WTC11 (cell line): ENCODE data around the gene INO80E.

Experiments
- CREB1 ChIP-seq: sonication (generic); formaldehyde crosslinking; IDR thresholded peaks from 2 replicates; pipeline ENCODE4 v1.8.0; 2023; ENCODE audit warnings: mild to moderate bottlenecking, missing genetic modification reagents
- ETV6 ChIP-seq: sonication (generic); formaldehyde crosslinking; IDR thresholded peaks from 2 replicates; pipeline ENCODE4 v1.8.1; 2022; ENCODE audit warnings: mild to moderate bottlenecking, missing genetic modification reagents
- FOXJ3 ChIP-seq: sonication (generic); formaldehyde crosslinking; IDR thresholded peaks from 2 replicates; pipeline ENCODE4 v1.9.0; 2021; ENCODE audit warnings: missing genetic modification reagents, mild to moderate bottlenecking, borderline replicate concordance
- IRF2 ChIP-seq: sonication (generic); formaldehyde crosslinking; IDR thresholded peaks from 2 replicates; pipeline ENCODE4 v1.8.0; 2022; ENCODE audit warnings: low read depth, missing genetic modification reagents, borderline replicate concordance
- MXD4 ChIP-seq: fragments of 250-450 bp; sonication (Bioruptor Pico); IDR thresholded peaks from 2 replicates; pipeline ENCODE4 v1.8.0; 2021; ENCODE audit warnings: mild to moderate bottlenecking, moderate library complexity, borderline replicate concordance
- NFATC4 ChIP-seq: fragments of 250-450 bp; sonication (Bioruptor Pico); IDR thresholded peaks from 2 replicates; pipeline ENCODE4 v1.9.0; 2021; ENCODE audit warnings: mild to moderate bottlenecking
- NR1H2 ChIP-seq: sonication (generic); formaldehyde crosslinking; IDR thresholded peaks from 2 replicates; pipeline ENCODE4 v1.9.0; 2021; ENCODE audit warnings: mild to moderate bottlenecking, moderate library complexity, missing genetic modification reagents
- RORB ChIP-seq: fragments of 250-450 bp; sonication (Bioruptor Pico); IDR thresholded peaks from 2 replicates; pipeline ENCODE4 v1.9.0; 2021; ENCODE audit warnings: mild to moderate bottlenecking
- ZNF232 ChIP-seq: sonication (generic); formaldehyde crosslinking; IDR thresholded peaks from 2 replicates; pipeline ENCODE4 v1.8.0; 2022; ENCODE audit warnings: mild to moderate bottlenecking, missing genetic modification reagents
- TF ChIP-seq, protein P1 (sequence below): fragments of 250-450 bp; sonication (Bioruptor Pico); IDR thresholded peaks from 2 replicates; pipeline ENCODE4 v2.1.2; 2022; ENCODE audit warnings: mild to moderate bottlenecking, moderate library complexity
- TF ChIP-seq, protein P2 (sequence below): sonication (generic); formaldehyde crosslinking; IDR thresholded peaks from 2 replicates; pipeline ENCODE4 v1.8.1; 2022; ENCODE audit warnings: missing genetic modification reagents, borderline replicate concordance
- TF ChIP-seq, protein P3 (sequence below): fragments of 200-600 bp; IDR thresholded peaks from 2 replicates; pipeline ENCODE4 v1.8.0; 2022; ENCODE audit warnings: antibody characterized with exemption
- TF ChIP-seq, protein P4 (sequence below): sonication (generic); formaldehyde crosslinking; conservative IDR thresholded peaks from 2 replicates; pipeline ENCODE4 v1.8.1; 2022; ENCODE audit warnings: mild to moderate bottlenecking, missing genetic modification reagents
- TF ChIP-seq, protein P5 (sequence below): sonication (generic); formaldehyde crosslinking; IDR thresholded peaks from 2 replicates; pipeline ENCODE4 v1.8.0; 2022; ENCODE audit warnings: mild to moderate bottlenecking, missing genetic modification reagents

DNA sequence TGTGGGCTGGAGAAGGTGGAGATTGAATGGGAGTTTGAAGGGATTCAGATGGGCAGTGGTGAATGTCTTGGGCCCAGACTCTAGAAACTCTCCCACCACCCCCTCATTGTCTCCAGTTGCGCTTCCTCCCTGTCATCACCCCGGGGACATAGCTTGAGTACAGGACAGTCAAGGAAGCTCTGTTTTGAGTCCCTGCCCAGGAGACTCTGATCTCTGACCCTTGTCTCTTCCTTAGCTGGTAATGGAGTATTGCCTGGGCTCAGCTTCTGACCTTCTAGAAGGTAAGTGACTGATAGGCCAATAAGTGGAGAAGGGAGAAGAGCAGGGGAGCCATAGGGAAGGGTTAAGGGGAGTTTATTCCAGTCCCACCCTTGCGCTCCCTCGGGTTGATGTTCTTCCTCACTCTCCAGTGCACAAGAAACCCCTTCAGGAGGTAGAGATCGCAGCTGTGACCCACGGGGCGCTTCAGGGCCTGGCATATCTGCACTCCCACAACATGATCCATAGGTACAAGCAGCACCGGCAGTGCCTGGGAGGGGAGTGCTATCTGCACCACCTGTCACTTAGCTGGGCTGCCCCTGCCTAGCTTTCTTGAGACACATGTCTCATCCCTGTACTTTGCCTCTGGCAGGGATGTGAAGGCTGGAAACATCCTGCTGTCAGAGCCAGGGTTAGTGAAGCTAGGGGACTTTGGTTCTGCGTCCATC, 17.3 kb upstream of the INO80E start:
- TF ChIP-seq NFATC4 (CRISPR knock-in tag) (no peak), NR1H2 (CRISPR knock-in tag) (no peak), MXD4 (no peak), FOXJ3 (CRISPR knock-in tag) (no peak), IRF2 (no peak), ETV6 (CRISPR knock-in tag) (no peak), CREB1 (CRISPR knock-in tag) (no peak), RORB (CRISPR knock-in tag) (no peak), ZNF232 (no peak)
- TF ChIP-seq, protein P1, sequence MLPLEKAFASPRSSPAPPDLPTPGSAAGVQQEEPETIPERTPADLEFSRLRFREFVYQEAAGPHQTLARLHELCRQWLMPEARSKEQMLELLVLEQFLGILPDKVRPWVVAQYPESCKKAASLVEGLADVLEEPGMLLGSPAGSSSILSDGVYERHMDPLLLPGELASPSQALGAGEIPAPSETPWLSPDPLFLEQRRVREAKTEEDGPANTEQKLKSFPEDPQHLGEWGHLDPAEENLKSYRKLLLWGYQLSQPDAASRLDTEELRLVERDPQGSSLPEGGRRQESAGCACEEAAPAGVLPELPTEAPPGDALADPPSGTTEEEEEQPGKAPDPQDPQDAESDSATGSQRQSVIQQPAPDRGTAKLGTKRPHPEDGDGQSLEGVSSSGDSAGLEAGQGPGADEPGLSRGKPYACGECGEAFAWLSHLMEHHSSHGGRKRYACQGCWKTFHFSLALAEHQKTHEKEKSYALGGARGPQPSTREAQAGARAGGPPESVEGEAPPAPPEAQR (CRISPR knock-in tag): no peak
- TF ChIP-seq, protein P2, sequence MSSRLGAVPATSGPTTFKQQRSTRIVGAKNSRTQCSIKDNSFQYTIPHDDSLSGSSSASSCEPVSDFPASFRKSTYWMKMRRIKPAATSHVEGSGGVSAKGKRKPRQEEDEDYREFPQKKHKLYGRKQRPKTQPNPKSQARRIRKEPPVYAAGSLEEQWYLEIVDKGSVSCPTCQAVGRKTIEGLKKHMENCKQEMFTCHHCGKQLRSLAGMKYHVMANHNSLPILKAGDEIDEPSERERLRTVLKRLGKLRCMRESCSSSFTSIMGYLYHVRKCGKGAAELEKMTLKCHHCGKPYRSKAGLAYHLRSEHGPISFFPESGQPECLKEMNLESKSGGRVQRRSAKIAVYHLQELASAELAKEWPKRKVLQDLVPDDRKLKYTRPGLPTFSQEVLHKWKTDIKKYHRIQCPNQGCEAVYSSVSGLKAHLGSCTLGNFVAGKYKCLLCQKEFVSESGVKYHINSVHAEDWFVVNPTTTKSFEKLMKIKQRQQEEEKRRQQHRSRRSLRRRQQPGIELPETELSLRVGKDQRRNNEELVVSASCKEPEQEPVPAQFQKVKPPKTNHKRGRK (CRISPR knock-in tag): no peak
- TF ChIP-seq, protein P3, sequence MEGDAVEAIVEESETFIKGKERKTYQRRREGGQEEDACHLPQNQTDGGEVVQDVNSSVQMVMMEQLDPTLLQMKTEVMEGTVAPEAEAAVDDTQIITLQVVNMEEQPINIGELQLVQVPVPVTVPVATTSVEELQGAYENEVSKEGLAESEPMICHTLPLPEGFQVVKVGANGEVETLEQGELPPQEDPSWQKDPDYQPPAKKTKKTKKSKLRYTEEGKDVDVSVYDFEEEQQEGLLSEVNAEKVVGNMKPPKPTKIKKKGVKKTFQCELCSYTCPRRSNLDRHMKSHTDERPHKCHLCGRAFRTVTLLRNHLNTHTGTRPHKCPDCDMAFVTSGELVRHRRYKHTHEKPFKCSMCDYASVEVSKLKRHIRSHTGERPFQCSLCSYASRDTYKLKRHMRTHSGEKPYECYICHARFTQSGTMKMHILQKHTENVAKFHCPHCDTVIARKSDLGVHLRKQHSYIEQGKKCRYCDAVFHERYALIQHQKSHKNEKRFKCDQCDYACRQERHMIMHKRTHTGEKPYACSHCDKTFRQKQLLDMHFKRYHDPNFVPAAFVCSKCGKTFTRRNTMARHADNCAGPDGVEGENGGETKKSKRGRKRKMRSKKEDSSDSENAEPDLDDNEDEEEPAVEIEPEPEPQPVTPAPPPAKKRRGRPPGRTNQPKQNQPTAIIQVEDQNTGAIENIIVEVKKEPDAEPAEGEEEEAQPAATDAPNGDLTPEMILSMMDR: no peak
- TF ChIP-seq, protein P4, sequence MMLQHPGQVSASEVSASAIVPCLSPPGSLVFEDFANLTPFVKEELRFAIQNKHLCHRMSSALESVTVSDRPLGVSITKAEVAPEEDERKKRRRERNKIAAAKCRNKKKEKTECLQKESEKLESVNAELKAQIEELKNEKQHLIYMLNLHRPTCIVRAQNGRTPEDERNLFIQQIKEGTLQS (CRISPR knock-in tag): no peak
- TF ChIP-seq, protein P5, sequence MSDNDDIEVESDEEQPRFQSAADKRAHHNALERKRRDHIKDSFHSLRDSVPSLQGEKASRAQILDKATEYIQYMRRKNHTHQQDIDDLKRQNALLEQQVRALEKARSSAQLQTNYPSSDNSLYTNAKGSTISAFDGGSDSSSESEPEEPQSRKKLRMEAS (CRISPR knock-in tag): no peak
